D721Med (cell line): ENCODE data around the gene CITED4.

Source experiments
- DNase-seq: peaks from one replicate; pipeline ENCODE4 v3.0.0; 2011; ENCODE audit warnings: low spot score; ENCODE audit not compliant: insufficient read length
- FAIRE-seq: peaks from 2 replicates; lab custom pipeline; 2011; peaks lifted over from hg19 to GRCh38; lab: Jason Lieb, UNC
- CTCF ChIP-seq: IDR thresholded peaks from 2 replicates; pipeline ENCODE4 v1.5.1; 2012; ENCODE audit warnings: mild to moderate bottlenecking, control low read depth; ENCODE audit not compliant: insufficient read depth; ENCODE audit errors: missing control alignments

The CITED4 gene

GRCh38 chr1:40818264-40818961 lies 43.8 kb downstream of the CITED4 start:
- FAIRE-seq (no peak), DNase-seq (no peak)
- TF ChIP-seq CTCF, result no peak

- no peak for TF ChIP-seq CTCF
- DNase-seq, result no peak
- FAIRE-seq, result no peak
Observed at GRCh38 chr1:40817791-40818263, 44.3 kb downstream of the CITED4 start.

GRCh38 chr1:40815420-40815819 lies 46.7 kb downstream of the CITED4 start:
- DNase-seq, result no peak
- no peak for TF ChIP-seq CTCF
- FAIRE-seq, result no peak
